Inflammatory macrophage (primary cell): ENCODE results near the gene GCA.

ENCODE experiments used
- DNase-seq, 2 donors: peaks; one replicate each; pipeline ENCODE4 v3.0.0-alpha.2; 2020 to 2022
- total RNA-seq, 18 experiments: gene quantifications; one replicate each; lab custom pipeline; 2026; ENCODE audit warnings: mixed read lengths in 6 of 18, inconsistent platforms in 2 of 18; lab: John Stamatoyannopoulos, UW

Gene GCA, protein sequence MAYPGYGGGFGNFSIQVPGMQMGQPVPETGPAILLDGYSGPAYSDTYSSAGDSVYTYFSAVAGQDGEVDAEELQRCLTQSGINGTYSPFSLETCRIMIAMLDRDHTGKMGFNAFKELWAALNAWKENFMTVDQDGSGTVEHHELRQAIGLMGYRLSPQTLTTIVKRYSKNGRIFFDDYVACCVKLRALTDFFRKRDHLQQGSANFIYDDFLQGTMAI
- 26.2 to 218 (median 77.7) reads per million in 18 experiments for total RNA-seq

DNA sequence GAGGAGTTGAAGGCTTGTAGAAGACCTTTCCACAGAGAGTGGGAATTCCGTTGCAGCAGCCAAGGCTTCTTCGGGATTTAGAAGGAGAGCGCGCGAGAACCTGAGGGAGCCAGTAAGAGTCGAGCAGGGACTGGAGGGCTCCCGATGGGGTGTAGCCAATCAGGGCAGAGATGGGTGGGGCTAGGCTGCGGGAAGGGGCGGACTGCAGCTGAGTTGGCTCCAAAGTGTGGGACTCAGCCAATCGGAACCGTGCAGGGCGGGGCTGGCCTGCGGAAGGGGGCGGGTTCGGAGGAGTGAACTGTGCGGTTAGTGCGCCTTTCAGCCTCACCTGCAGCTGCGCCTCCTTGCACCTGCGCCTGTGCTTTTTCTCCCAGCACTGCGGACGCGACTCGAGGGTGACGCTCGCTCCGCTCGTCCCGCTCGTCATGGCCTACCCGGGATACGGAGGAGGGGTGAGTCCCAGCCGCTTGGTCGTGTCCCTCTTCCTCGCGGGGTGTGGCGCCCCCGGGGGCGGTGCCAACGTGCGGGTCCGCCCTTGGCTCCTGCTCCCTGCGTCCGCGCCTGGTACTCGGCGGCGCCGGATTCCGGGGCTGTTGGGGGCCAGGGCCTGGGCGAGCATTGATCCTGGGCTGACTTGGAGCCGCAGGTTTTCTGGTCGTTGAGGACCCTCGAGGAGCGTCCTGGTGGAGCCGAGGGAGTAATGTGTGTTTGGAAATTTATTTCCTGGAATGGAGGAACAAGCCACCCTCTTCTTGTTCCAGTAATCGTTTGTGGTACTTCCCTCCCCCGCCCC lies at the start of gene GCA:
Gene GCA, plus strand, starts transcription at position 309 of the 793 bp plus-strand sequence. Its CDS starts 117 bp downstream, at position 426.
- DNase-seq = peak; percentile 98

GRCh38 chr2:162295009-162295408 lies 48.9 kb upstream of the GCA start:
- DNase-seq = no peak

DNA sequence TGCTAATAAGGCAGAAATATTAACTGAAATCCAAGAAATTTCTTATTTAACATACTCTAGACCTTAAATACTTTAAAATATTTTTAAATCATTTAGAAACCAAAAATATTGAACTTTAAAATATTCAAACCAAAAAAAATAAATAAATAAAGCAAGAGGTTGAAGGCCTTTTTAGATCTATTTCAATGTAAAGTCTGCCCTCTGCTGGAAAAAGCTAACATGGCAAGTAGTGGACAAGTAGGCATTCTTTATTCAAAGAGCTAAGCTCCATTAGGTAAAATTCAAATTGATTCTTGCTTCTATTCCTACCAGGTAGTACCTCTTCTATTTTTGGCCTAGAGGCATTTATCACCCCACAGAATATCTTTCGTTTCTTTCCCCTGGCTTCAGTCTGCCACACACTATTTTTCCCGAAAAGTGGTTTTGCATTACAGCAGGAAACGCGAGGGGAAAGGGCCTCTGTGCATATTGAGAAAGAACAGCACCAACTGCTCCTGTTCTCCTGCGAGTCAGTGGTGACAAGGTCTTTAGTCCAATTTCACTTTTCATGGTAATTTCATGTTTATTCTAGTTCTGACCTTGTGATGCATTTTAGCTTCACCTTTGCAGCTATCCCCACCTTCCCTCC lies 45.9 kb upstream of the GCA start:
- peak; percentile 80 to 88 for DNase-seq

- DNase-seq = no peak
Measured at GRCh38 chr2:162298669-162299335, 45.1 kb upstream of the GCA start.

GRCh38 chr2:162300266-162300665 lies 43.7 kb upstream of the GCA start:
- no peak for DNase-seq

- peak; percentile 54 to 68 for DNase-seq
Measured at GRCh38 chr2:162301151-162301804, 42.7 kb upstream of the GCA start.

- no peak for DNase-seq
Measured at GRCh38 chr2:162301877-162302276, 42.1 kb upstream of the GCA start.

DNA sequence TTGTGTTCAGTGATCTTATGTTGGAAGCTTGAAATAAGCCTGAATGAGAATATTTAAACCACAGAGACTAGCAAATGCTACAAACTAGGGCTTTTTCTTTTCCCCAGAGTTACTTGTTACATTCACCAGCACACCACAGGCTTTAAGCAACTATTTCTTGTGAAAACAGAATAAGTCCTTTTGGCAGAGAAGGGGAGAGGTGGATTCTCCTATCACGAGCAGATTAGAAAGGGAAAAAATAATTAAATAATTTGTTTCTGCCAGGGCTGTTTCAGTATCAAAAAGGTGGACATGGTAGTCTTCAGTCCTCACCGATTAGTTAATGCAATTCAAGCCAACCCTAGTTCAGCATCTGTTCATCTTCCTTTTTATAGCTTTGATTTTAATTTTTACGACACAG lies 38.0 kb upstream of the GCA start:
- DNase-seq = no peak

DNA sequence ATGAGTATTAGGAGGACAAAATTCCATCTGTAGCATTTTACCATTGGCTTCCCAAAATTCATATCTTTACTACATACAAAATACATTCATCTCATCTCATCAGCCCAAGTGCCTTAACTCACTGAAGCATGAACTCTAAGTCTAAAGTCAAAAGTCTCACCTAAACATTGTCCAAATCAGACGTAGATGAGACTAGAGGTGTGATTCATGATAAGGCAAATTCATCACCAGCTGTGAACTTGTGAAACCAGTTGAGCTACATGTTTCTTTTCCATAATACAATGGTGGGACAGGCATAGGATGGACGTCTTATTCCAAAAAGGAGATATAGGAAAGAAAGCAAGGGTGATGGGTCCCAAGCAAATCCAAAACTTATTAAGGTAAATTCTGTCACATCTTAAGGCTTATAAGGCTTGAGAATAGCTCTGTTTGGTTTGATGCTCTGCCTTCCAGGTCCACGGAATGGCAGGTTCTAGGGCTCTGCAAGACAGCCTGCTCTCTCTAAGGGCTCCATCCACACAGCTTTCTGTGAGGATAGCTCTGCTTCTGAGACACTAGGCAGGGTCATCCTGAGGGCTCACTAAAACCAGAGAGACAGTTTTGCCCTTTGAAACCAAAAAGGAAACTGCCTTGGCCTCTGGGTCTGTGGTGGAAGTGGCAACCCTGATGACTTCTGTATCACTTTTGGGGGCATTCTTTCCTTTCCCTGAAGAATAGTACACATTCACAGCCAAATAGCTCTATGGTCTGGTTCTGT lies 35.0 kb upstream of the GCA start:
- DNase-seq = no peak

GRCh38 chr2:162312853-162313252 lies 31.1 kb upstream of the GCA start:
- DNase-seq = no peak

DNA sequence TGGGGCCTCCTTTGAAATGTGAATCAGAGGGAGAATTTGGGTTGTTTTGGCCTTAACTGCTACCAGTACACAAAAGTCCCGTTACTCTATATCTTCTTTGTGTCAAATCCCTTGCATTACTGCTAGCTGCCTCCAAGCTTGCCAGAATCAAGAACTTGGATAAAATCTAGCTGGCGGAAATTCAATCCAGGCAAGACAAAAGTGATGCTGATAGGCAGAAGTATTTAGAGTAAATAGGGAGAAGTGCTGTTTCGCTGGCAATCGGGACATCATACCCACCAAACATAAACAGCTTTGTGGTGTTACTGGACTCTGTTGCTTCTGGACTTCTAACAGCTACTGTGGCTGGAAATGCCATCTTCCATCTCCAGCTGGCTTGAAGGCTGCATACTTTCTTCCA lies 28.0 kb upstream of the GCA start:
- DNase-seq = no peak

- no peak for DNase-seq
Measured at GRCh38 chr2:162316590-162316989, 27.3 kb upstream of the GCA start.

GRCh38 chr2:162317058-162317742 lies 26.7 kb upstream of the GCA start:
- no peak for DNase-seq

DNA sequence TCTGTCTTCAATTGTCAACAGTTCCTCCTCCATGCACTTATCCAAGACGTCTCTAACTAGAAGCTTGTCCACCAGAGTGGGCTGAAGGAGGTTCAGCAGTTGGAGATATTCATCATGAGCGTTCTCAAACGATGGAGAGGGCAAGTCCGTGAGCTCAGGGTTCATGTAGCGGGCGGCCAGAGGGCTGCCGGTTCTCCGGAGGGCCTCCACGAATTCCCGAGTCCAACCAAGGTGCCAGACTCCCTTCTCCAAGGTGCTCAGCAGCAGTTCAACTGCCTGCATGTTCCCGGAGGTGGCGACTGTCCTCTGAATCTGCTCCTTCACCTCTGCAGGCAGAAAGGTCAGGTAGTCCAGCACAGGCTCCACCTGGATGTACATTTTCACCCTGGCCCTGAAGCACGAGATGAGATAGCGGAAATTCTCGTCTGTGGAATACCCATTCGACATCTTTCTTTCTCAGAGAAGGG lies 26.0 kb upstream of the GCA start:
- DNase-seq = peak; percentile 33 to 38

DNA sequence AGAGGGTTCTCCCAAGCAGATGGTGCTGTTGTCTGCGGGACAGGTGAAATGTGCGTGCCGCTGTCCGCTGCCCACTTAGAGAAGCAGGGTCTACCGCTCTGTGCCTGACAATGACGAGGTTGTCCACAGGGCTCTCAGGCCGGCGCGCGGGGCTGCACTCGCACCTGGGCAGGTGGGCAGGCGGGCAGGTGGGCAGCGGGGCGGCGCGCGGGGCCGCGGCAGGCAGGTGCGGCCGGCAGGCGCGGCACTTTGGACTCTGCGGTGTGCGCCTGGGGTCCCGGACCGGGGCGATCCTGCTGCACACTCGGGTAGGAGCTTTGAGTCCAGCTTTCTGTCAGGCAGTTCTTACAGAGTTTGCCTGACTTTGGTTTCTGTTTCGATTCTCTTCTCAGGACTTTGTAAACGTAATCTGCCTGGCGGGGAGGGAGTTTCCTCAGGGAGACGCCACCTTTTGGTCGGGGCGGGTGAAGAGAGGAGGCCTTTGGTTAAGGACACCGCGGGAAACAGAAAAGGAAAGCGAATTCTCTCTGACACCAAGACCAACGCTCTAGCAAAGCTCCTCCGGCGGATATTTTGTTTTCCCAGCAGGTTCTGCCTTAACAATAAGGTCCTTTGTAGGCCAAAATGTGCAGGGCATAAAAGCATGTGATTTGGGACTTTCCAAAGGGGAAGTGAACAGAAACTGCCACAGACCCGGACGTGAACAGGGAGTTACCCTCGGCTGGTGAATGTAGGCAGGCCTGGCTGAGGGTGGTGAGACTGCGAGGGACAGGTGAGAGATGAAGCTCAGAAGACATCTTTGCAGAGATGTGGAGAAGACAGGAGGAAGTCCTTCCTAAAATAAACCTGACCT lies 25.4 kb upstream of the GCA start, which contains the start of gene IFIH1:
Gene IFIH1, minus strand, starts transcription at position 357 of the 853 bp plus-strand sequence. CDS start 377 bp downstream, outside the sequence.
- peak; percentile 88 to 90 for DNase-seq

GRCh38 chr2:162320864-162321517 lies 22.9 kb upstream of the GCA start:
- DNase-seq = no peak

DNA sequence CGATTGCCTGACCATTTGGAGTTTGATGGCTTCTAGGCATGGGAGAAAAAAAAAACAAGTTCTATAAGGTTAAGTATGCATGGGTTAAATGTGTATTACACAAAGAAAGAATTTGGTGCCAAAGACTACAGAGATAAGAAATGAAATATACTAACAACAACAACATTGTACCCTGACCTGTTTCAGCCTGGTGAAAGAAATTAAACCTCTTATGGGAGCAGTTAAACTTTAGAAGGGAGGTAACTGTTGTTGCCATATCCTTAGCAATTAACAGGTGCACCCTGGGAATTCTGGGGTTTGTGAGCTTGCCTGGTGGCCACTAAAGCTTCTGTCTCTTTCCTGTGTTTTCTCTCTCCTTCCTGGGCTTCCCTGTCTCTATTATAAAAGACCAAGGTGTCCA lies 19.0 kb upstream of the GCA start:
- no peak for DNase-seq

GRCh38 chr2:162327134-162327769 lies 16.7 kb upstream of the GCA start:
- peak; percentile 26 to 40 for DNase-seq

- no peak for DNase-seq
Measured at GRCh38 chr2:162327806-162328205, 16.1 kb upstream of the GCA start.
